Measurements from ENCODE around the gene ATF7. TPM values are rescaled to one million over a fixed set of nuclear protein-coding genes. Genes with fewer than 3 reads are reported as not detected.

ATF7 gene
- total and polyA plus RNA-seq, 9 of the 15 experiments (the other 6 are each of a cell fraction or from before 2014, with no cell fraction given), result 10.6 to 30.4 (median 20.7) TPM

GRCh38 chr12:53625373-53625945 lies 723 bp downstream of the ATF7 start:
- Histone ChIP-seq H3K4me1 (replicated peaks in 1 of 2; ENCODE audit: control insufficient read depth in 2 of 2, insufficient read depth in 2 of 2, low read length in 2 of 2) (peaks cover 8 to 10% of the 10 kb centered on the region in 2 experiments; a peak in 3 of 5 replicates), H3K9me3 (replicated peaks; ENCODE audit: control insufficient read depth, insufficient read depth, low read depth, low read length) (no peaks in the 10 kb centered on the region), H3K9ac (ENCODE audit: insufficient read depth in 1 of 2, low read depth in 2 of 2, low read length in 2 of 2) (peak overlapping the region; percentile 96 to 99), H3K4me3 (peak overlapping the region; percentile 60), H3K79me2 (ENCODE audit: control insufficient read depth, insufficient read depth, low read length) (peaks cover 53% of the 10 kb centered on the region), H3K36me3 (ENCODE audit: control insufficient read depth, insufficient read depth, low read length) (peaks cover 4% of the 10 kb centered on the region; the same call in 1 of the 3 replicates), H3K27me3 (ENCODE audit: control insufficient read depth in 2 of 2, insufficient read depth in 2 of 2, low read length in 2 of 2) (no peaks in the 10 kb centered on the region), H2AFZ (ENCODE audit: low read depth, low read length) (peak overlapping the region; percentile 78), H3K4me2 (ENCODE audit: insufficient read depth, low read length) (peak overlapping the region; percentile 94), H3K27ac (ENCODE audit: extremely low read depth, low read depth, low read length) (peak overlapping the region; percentile 98), H3K9me1 (ENCODE audit: control insufficient read depth, insufficient read depth, low read length) (no peaks in the 10 kb centered on the region), H4K20me1 (replicated peaks; ENCODE audit: control insufficient read depth, insufficient read depth, low read length) (no peaks in the 10 kb centered on the region)
- DNase-seq (ENCODE audit: extremely low read depth in 1 of 4, low spot score in 3 of 4), result peak in 1 of 4 experiments; percentile 11
- 0% methylated on average over 5 of the region's 5 CpGs for WGBS (ENCODE audit: insufficient coverage, low coverage, missing lambda C conversion rate)
- in situ Hi-C loops (cut with MboI), result no loop called here
- no peak for ATAC-seq
- BruUV-seq (replicated peaks), result TSS peak; percentile 58
- ChIA-PET CTCF (ENCODE audit: low intra/inter-chr PET ratio) (interaction anchor here (1.0 kb wide), 1 partner anchor 51 kb away, joined by 4 read pairs; no protein-coding TSS in a partner anchor), POLR2A (interaction anchor here (0.6 to 5.6 kb wide), 3 partner anchors 12 to 64 kb away, joined by 3 to 46 read pairs (median 5); no protein-coding TSS in a partner anchor)
- no peak for FAIRE-seq
- intact Hi-C loops (cut with micrococcal nuclease), result no loop called here
- no peak for TF ChIP-seq NR2C2 (CRISPR knock-in tag; IDR thresholded peaks at IDR 0.05)
- TF ChIP-seq NR2C2 (tag; IDR thresholded peaks at IDR 0.05), result no peak
- TF ChIP-seq CC2D1A (IDR thresholded peaks at IDR 0.05), result no peak
- TF ChIP-seq POLR2A (conservative IDR thresholded peaks at IDR 0.05), result peak; percentile 31; the same call in 1 of the 2 replicates
- no peak for TF ChIP-seq MCM3 (IDR thresholded peaks at IDR 0.05)
- peak in 1 of 2 experiments; percentile 46 for TF ChIP-seq AFF1 (IDR thresholded peaks at IDR 0.05; ENCODE audit: low read depth in 1 of 2, partially characterized antibody in 2 of 2)
- peak; percentile 74 to 89 for TF ChIP-seq MLLT1 (IDR thresholded peaks at IDR 0.05)
- no peak for TF ChIP-seq FOSL1 (tag; conservative IDR thresholded peaks at IDR 0.05)
- peak; percentile 91; the same call in 1 of the 2 replicates for TF ChIP-seq HBP1 (CRISPR knock-in tag; IDR thresholded peaks at IDR 0.05)
- TF ChIP-seq SREBF2 (CRISPR knock-in tag; IDR thresholded peaks at IDR 0.05), result no peak
- no peak for TF ChIP-seq FIP1L1 (IDR thresholded peaks at IDR 0.05; ENCODE audit: low read depth, low read length, poor library complexity, severe bottlenecking)
- TF ChIP-seq TFE3 (CRISPR knock-in tag; IDR thresholded peaks at IDR 0.05), result no peak
- TF ChIP-seq CXXC5 (CRISPR knock-in tag; IDR thresholded peaks at IDR 0.05), result no peak
- no peak for TF ChIP-seq TCF3 (CRISPR knock-in tag; IDR thresholded peaks at IDR 0.05)

All from K562 (cell line).